IMR-90 (cell line): ENCODE measurements around the gene NCKAP5. TPM values are rescaled to one million over a fixed set of nuclear protein-coding genes. Genes with fewer than 3 reads are reported as not detected.

Experiments
- ATAC-seq: fragments of 200-7000 bp; cut with Tn5 transposase; 2 replicates; pipeline ENCODE4 v1.9.1; 2020; ENCODE audit warnings: low read depth, mild to moderate bottlenecking, moderate library complexity
- BruUV-seq: library from RNA; stranded (reverse); fragments of 400-500 nt; replicated peaks from 2 replicates; lab custom pipeline; 2021; lab: Mats Ljungman, UMichigan
- CTCF ChIA-PET: fragments of 300-600 bp; formaldehyde crosslinking; extraction: SDS; loops from one replicate; lab custom pipeline; 2021; ENCODE audit warnings: antibody characterized with exemption; lab: Yijun Ruan, JAX
- POLR2A ChIA-PET: fragments of 300-600 bp; sonication (Branson Sonifier 250); formaldehyde crosslinking; loops from one replicate; lab custom pipeline; 2022; ENCODE audit warnings: antibody characterized with exemption; ENCODE audit not compliant: unreplicated experiment; lab: Charles Lee
- DNase-seq: peaks from one replicate; pipeline ENCODE4 v3.0.0; 2013
- H2AFZ ChIP-seq: replicated peaks from 2 replicates; pipeline ENCODE3; 2013; ENCODE audit warnings: low read length, mild to moderate bottlenecking; ENCODE audit not compliant: poor library complexity
- H2AK5ac ChIP-seq: 2 replicates; pipeline ENCODE4 v1.6.1; 2013; ENCODE audit warnings: low read depth, low read length, inconsistent platforms
- H2AK9ac ChIP-seq: replicated peaks from 2 replicates; pipeline ENCODE3; 2013; ENCODE audit warnings: mild to moderate bottlenecking, low read depth, low read length, moderate library complexity; ENCODE audit not compliant: poor library complexity
- H2BK120ac ChIP-seq: 2 replicates; pipeline ENCODE4 v1.6.1; 2013; ENCODE audit warnings: low read depth, low read length, inconsistent platforms
- H2BK15ac ChIP-seq: 3 replicates; pipeline ENCODE4 v1.6.1; 2013; ENCODE audit warnings: low read depth, low read length, inconsistent platforms
- H2BK20ac ChIP-seq: 2 replicates; pipeline ENCODE4 v1.6.1; 2013; ENCODE audit warnings: low read depth, mild to moderate bottlenecking, inconsistent platforms, low read length, moderate library complexity
- H2BK5ac ChIP-seq: 2 replicates; pipeline ENCODE4 v1.6.1; 2013; ENCODE audit warnings: mild to moderate bottlenecking, low read depth, low read length, inconsistent platforms; ENCODE audit not compliant: poor library complexity, severe bottlenecking
- H3K14ac ChIP-seq: replicated peaks from 2 replicates; pipeline ENCODE4 v1.6.1; 2013; ENCODE audit warnings: low read depth, low read length, inconsistent platforms
- H3K18ac ChIP-seq: 2 replicates; pipeline ENCODE4 v1.6.1; 2013; ENCODE audit warnings: low read depth, low read length, control low read depth
- H3K23ac ChIP-seq: 2 replicates; pipeline ENCODE4 v1.6.1; 2013; ENCODE audit warnings: low read depth, low read length, inconsistent platforms
- H3K27ac ChIP-seq: 2 replicates; pipeline ENCODE4 v1.5.1; 2013; ENCODE audit warnings: mild to moderate bottlenecking, control low read depth, low read length; ENCODE audit not compliant: insufficient read depth
- H3K27me3 ChIP-seq: 2 replicates; pipeline ENCODE4 v1.6.1; 2013; ENCODE audit warnings: low read length; ENCODE audit not compliant: control insufficient read depth, insufficient read depth
- H3K36me3 ChIP-seq: 2 replicates; pipeline ENCODE4 v1.6.1; 2013; ENCODE audit warnings: low read length, mixed read lengths; ENCODE audit not compliant: control insufficient read depth, insufficient read depth
- H3K4ac ChIP-seq: 2 replicates; pipeline ENCODE4 v1.6.1; 2013; ENCODE audit warnings: low read depth, low read length, inconsistent platforms
- H3K4me1 ChIP-seq: 2 replicates; pipeline ENCODE4 v1.6.1; 2013; ENCODE audit warnings: low read length, mixed read lengths; ENCODE audit not compliant: control insufficient read depth, insufficient read depth
- H3K4me2 ChIP-seq: 2 replicates; pipeline ENCODE4 v1.6.1; 2013; ENCODE audit warnings: low read depth, mild to moderate bottlenecking, control low read depth, low read length, moderate library complexity
- H3K4me3 ChIP-seq: 2 replicates; pipeline ENCODE4 v1.5.1; 2013; ENCODE audit warnings: low read depth, mild to moderate bottlenecking, control low read depth, low read length, moderate library complexity; ENCODE audit not compliant: insufficient read depth
- H3K56ac ChIP-seq: 2 replicates; pipeline ENCODE4 v1.6.1; 2013; ENCODE audit warnings: low read length, inconsistent platforms; ENCODE audit not compliant: insufficient read depth; ENCODE audit errors: extremely low read depth
- H3K79me1 ChIP-seq, 2 experiments: 2 replicates each; pipeline ENCODE4 v1.6.1; 2013; ENCODE audit warnings: low read length in 2 of 2, inconsistent platforms in 1 of 2, low read depth in 1 of 2
- H3K9ac ChIP-seq: 2 replicates; pipeline ENCODE4 v1.6.1; 2013; ENCODE audit warnings: low read depth, low read length, control low read depth
- H3K9me1 ChIP-seq: 2 replicates; pipeline ENCODE4 v1.6.1; 2013; ENCODE audit warnings: low read length, inconsistent platforms; ENCODE audit not compliant: insufficient read depth
- H3K9me3 ChIP-seq: 2 replicates; pipeline ENCODE4 v1.6.1; 2013; ENCODE audit warnings: low read length; ENCODE audit not compliant: control insufficient read depth, insufficient read depth
- H4K20me1 ChIP-seq: 2 replicates; pipeline ENCODE4 v1.6.1; 2013; ENCODE audit warnings: low read length, inconsistent platforms; ENCODE audit not compliant: insufficient read depth
- H4K5ac ChIP-seq: 2 replicates; pipeline ENCODE4 v1.6.1; 2013; ENCODE audit warnings: mild to moderate bottlenecking, low read depth, low read length, control low read depth
- H4K8ac ChIP-seq, 2 experiments: 2 replicates each; pipeline ENCODE4 v1.6.1; 2013; ENCODE audit warnings: low read depth in 2 of 2, low read length in 2 of 2, control low read depth in 1 of 2, inconsistent platforms in 1 of 2
- H4K91ac ChIP-seq: 2 replicates; pipeline ENCODE4 v1.6.1; 2013; ENCODE audit warnings: low read depth, low read length, inconsistent platforms; ENCODE audit not compliant: insufficient read depth
- BHLHE40 ChIP-seq: fragments of 150-350 bp; IDR thresholded peaks from 2 replicates; pipeline ENCODE4 v1.6.1; 2016; ENCODE audit warnings: mild to moderate bottlenecking, low read depth, low read length
- CEBPB ChIP-seq: IDR thresholded peaks from 2 replicates; pipeline ENCODE4 v1.6.1; 2012; ENCODE audit warnings: low read depth, low read length, improper control_type of control experiment
- CHD1 ChIP-seq: IDR thresholded peaks from 2 replicates; pipeline ENCODE4 v1.6.1; 2012; ENCODE audit warnings: low read depth, low read length, improper control_type of control experiment
- ELK1 ChIP-seq: fragments of 150-350 bp; IDR thresholded peaks from 2 replicates; pipeline ENCODE4 v1.6.1; 2016; ENCODE audit warnings: low read depth, mild to moderate bottlenecking, low read length, moderate library complexity, borderline replicate concordance
- FOS ChIP-seq: fragments of 150-350 bp; IDR thresholded peaks from 2 replicates; pipeline ENCODE4 v1.6.1; 2016; ENCODE audit warnings: low read depth, low read length
- MAFK ChIP-seq: IDR thresholded peaks from 2 replicates; pipeline ENCODE4 v1.6.1; 2012; ENCODE audit warnings: low read depth, low read length, improper control_type of control experiment
- MAZ ChIP-seq: IDR thresholded peaks from 2 replicates; pipeline ENCODE4 v1.6.1; 2012; ENCODE audit warnings: low read depth, mild to moderate bottlenecking, low read length, improper control_type of control experiment, moderate library complexity, borderline replicate concordance
- MXI1 ChIP-seq: IDR thresholded peaks from 2 replicates; pipeline ENCODE4 v1.6.1; 2012; ENCODE audit warnings: low read depth, mild to moderate bottlenecking, low read length, moderate library complexity, borderline replicate concordance
- NFE2L2 ChIP-seq: fragments of 150-350 bp; IDR thresholded peaks from 2 replicates; pipeline ENCODE4 v1.6.1; 2016; ENCODE audit warnings: low read depth, mild to moderate bottlenecking, low read length
- POLR2A ChIP-seq: IDR thresholded peaks from 2 replicates; pipeline ENCODE4 v1.6.1; 2012; ENCODE audit warnings: mild to moderate bottlenecking, low read depth, low read length
- RAD21 ChIP-seq: IDR thresholded peaks from 2 replicates; pipeline ENCODE4 v1.6.1; 2012; ENCODE audit warnings: low read length, improper control_type of control experiment
- RFX5 ChIP-seq: IDR thresholded peaks from 2 replicates; pipeline ENCODE4 v1.8.0; 2012; ENCODE audit warnings: low read depth, mild to moderate bottlenecking, low read length, moderate library complexity
- USF2 ChIP-seq: fragments of 150-350 bp; IDR thresholded peaks from 2 replicates; pipeline ENCODE4 v1.6.1; 2017; ENCODE audit warnings: mild to moderate bottlenecking, antibody characterized with exemption, low read length, low read depth
- WGBS, 2 experiments: methylation state at CpG; one replicate each; pipeline versions ENCODE4 v1.1.5 to v1.1.7; 2013; ENCODE audit warnings: missing lambda C conversion rate in 2 of 2; ENCODE audit not compliant: insufficient read length in 1 of 2; ENCODE audit errors: extremely low coverage in 2 of 2; 5-methylcytosine and 5-hydroxymethylcytosine counted together
- dilution Hi-C: fragments of 300-500 bp; cut with HindIII; formaldehyde crosslinking; loops from one replicate; pipeline ENCODE4 v1.14.3; 2018; ENCODE audit warnings: low sequenced_read_pairs; ENCODE audit not compliant: unreplicated experiment
- in situ Hi-C: fragments of 300-500 bp; cut with MboI; formaldehyde crosslinking; loops from 3 replicates; pipeline ENCODE4 v1.14.3; 2019; ENCODE audit warnings: low sequenced_read_pairs, inconsistent platforms, mixed read lengths
- intact Hi-C: fragments of 100-400 bp; cut with micrococcal nuclease; formaldehyde crosslinking; loops from 2 replicates; pipeline ENCODE4 v1.10.0; 2022
- polyA plus RNA-seq, 3 experiments: library from polyadenylated mRNA; depleted of rRNA; stranded (reverse); fragments of >200 nt; gene quantifications; 2 replicates each; pipeline ENCODE4 v1.2.3, GENCODE V29; 2012; ENCODE audit warnings: low replicate concordance in 1 of 3
- total RNA-seq: library from RNA; depleted of rRNA; stranded (reverse); fragments of >200 nt; gene quantifications from 2 replicates; pipeline ENCODE4 v1.2.3, GENCODE V29; 2012
- TF ChIP-seq, protein P1 (sequence below): conservative IDR thresholded peaks from 2 replicates; pipeline ENCODE4 v1.5.1; 2012; ENCODE audit warnings: mild to moderate bottlenecking, low read depth, low read length, improper control_type of control experiment

The NCKAP5 gene
- total and polyA plus RNA-seq, 2 of the 4 experiments (the other 2 are of a cell fraction), result 2.7 to 3.9 TPM

GRCh38 chr2:132627536-132627935 lies 940.7 kb downstream of the NCKAP5 start:
- no peak for DNase-seq
- Histone ChIP-seq H2AK9ac (no peak overlapping the region), H3K9ac (no peak overlapping the region), H3K23ac (no peak overlapping the region), H4K20me1 (no peaks in the 10 kb centered on the region), H3K14ac (no peak overlapping the region), H4K5ac (no peak overlapping the region), H3K4ac (no peak overlapping the region), H2BK20ac (no peak overlapping the region), H3K9me3 (no peaks in the 10 kb centered on the region), H3K27me3 (no peaks in the 10 kb centered on the region), H2BK5ac (no peak overlapping the region), H3K79me1 (0 out of 4 replicates have a peak, but pooled peaks cover 0 to 5% of the 10 kb centered on the region in 2 experiments), H3K27ac (no peak overlapping the region), H2AFZ (no peak overlapping the region), H3K9me1 (peaks cover 5% of the 10 kb centered on the region), H3K36me3 (no peaks in the 10 kb centered on the region), H4K91ac (no peak overlapping the region), H3K56ac (no peak overlapping the region), H2BK120ac (no peak overlapping the region), H3K4me3 (no peak overlapping the region), H2BK15ac (no peak overlapping the region), H2AK5ac (no peak overlapping the region), H4K8ac (no peak overlapping the region), H3K4me1 (peaks cover 6% of the 10 kb centered on the region; the same call in 1 of the 2 replicates), H3K18ac (no peak overlapping the region), H3K4me2 (no peak overlapping the region)
- ChIA-PET POLR2A (no interaction called here), CTCF (interaction anchor here (1.5 kb wide), 1 partner anchor 24 kb away, joined by 3 read pairs; no protein-coding TSS in a partner anchor)
- no TSS peak for BruUV-seq
- dilution Hi-C loops (no loop called here), in situ Hi-C loops (no loop called here), intact Hi-C loops (no loop called here)
- TF ChIP-seq MAFK (no peak), CHD1 (no peak), MXI1 (no peak), ELK1 (no peak), BHLHE40 (no peak), MAZ (no peak), POLR2A (no peak), USF2 (no peak), RAD21 (no peak), CEBPB (no peak), RFX5 (no peak), NFE2L2 (no peak), FOS (no peak)
- TF ChIP-seq, protein P1, sequence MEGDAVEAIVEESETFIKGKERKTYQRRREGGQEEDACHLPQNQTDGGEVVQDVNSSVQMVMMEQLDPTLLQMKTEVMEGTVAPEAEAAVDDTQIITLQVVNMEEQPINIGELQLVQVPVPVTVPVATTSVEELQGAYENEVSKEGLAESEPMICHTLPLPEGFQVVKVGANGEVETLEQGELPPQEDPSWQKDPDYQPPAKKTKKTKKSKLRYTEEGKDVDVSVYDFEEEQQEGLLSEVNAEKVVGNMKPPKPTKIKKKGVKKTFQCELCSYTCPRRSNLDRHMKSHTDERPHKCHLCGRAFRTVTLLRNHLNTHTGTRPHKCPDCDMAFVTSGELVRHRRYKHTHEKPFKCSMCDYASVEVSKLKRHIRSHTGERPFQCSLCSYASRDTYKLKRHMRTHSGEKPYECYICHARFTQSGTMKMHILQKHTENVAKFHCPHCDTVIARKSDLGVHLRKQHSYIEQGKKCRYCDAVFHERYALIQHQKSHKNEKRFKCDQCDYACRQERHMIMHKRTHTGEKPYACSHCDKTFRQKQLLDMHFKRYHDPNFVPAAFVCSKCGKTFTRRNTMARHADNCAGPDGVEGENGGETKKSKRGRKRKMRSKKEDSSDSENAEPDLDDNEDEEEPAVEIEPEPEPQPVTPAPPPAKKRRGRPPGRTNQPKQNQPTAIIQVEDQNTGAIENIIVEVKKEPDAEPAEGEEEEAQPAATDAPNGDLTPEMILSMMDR, result no peak
- no CpG with 5 or more reads among the region's 3 CpGs for WGBS, 2 experiments
- ATAC-seq, result no peak
